ENCODE data around the gene SRP9. TPM values are rescaled to one million over a fixed set of nuclear protein-coding genes. Genes with fewer than 3 reads are reported as not detected.
A peak's percentile ranks its signal among the peaks of the same experiment; 100 is the strongest.
"Not testable (repeated sequence)": the region's sequence is repeated elsewhere in the genome, so short reads cannot be mapped to it uniquely, and the experiment has no call there.

Gene SRP9
- total RNA-seq, 1 donor from 2014 or later = 313 TPM

GRCh38 chr1:225757927-225758656 is 19.5 kb upstream of the SRP9 start:
- H3K27me3 Mint-ChIP-seq = no peaks in the 10 kb centered on the region
- peak overlapping the region; percentile 35 for H3K27ac Mint-ChIP-seq
- H3K4me3 Mint-ChIP-seq = peak overlapping the region; percentile 46
- no peak for DNase-seq (ENCODE audit: extremely low spot score, unreplicated experiment)
- TF ChIP-seq CTCF (conservative IDR thresholded peaks at IDR 0.05) = no peak
- no peaks in the 10 kb centered on the region for H3K36me3 Mint-ChIP-seq
- peaks cover 39% of the 10 kb centered on the region for H3K4me1 Mint-ChIP-seq (ENCODE audit: unreplicated experiment)
- H3K9me3 Mint-ChIP-seq = no peaks in the 10 kb centered on the region

GRCh38 chr1:225759972-225760371 is 17.7 kb upstream of the SRP9 start:
- H3K36me3 Mint-ChIP-seq; H3K27me3 Mint-ChIP-seq; DNase-seq (ENCODE audit: extremely low spot score, unreplicated experiment); H3K4me3 Mint-ChIP-seq; H3K27ac Mint-ChIP-seq; H3K9me3 Mint-ChIP-seq: not testable (repeated sequence)
- peaks cover 45% of the 10 kb centered on the region for H3K4me1 Mint-ChIP-seq (ENCODE audit: unreplicated experiment)

GRCh38 chr1:225760531-225760930 is 17.1 kb upstream of the SRP9 start:
- H3K27ac Mint-ChIP-seq = no peak overlapping the region
- peaks cover 40% of the 10 kb centered on the region for H3K4me1 Mint-ChIP-seq (ENCODE audit: unreplicated experiment)
- no peaks in the 10 kb centered on the region for H3K9me3 Mint-ChIP-seq
- H3K36me3 Mint-ChIP-seq = no peaks in the 10 kb centered on the region
- TF ChIP-seq CTCF (conservative IDR thresholded peaks at IDR 0.05) = no peak
- no peaks in the 10 kb centered on the region for H3K27me3 Mint-ChIP-seq
- DNase-seq (ENCODE audit: extremely low spot score, unreplicated experiment) = no peak
- no peak overlapping the region for H3K4me3 Mint-ChIP-seq

GRCh38 chr1:225761395-225761794 is 16.2 kb upstream of the SRP9 start:
- not testable (repeated sequence) for DNase-seq (ENCODE audit: extremely low spot score, unreplicated experiment); H3K36me3 Mint-ChIP-seq; H3K27me3 Mint-ChIP-seq; H3K9me3 Mint-ChIP-seq; H3K27ac Mint-ChIP-seq; H3K4me3 Mint-ChIP-seq
- peaks cover 36% of the 10 kb centered on the region for H3K4me1 Mint-ChIP-seq (ENCODE audit: unreplicated experiment)

GRCh38 chr1:225762002-225762441 is 15.6 kb upstream of the SRP9 start:
- DNase-seq (ENCODE audit: extremely low spot score, unreplicated experiment) = no peak
- H3K4me3 Mint-ChIP-seq = no peak overlapping the region
- peaks cover 3% of the 10 kb centered on the region for H3K36me3 Mint-ChIP-seq
- peaks cover 40% of the 10 kb centered on the region for H3K4me1 Mint-ChIP-seq (ENCODE audit: unreplicated experiment)
- peak overlapping the region; percentile 82 for H3K27ac Mint-ChIP-seq
- H3K27me3 Mint-ChIP-seq = no peaks in the 10 kb centered on the region
- TF ChIP-seq CTCF (conservative IDR thresholded peaks at IDR 0.05) = no peak
- no peaks in the 10 kb centered on the region for H3K9me3 Mint-ChIP-seq

- H3K4me1 Mint-ChIP-seq (ENCODE audit: unreplicated experiment) = peaks cover 44% of the 10 kb centered on the region
- H3K27ac Mint-ChIP-seq = peak overlapping the region; percentile 82
- DNase-seq (ENCODE audit: extremely low spot score, unreplicated experiment) = no peak
- H3K4me3 Mint-ChIP-seq = peak overlapping the region; percentile 56
- H3K9me3 Mint-ChIP-seq = no peaks in the 10 kb centered on the region
- no peaks in the 10 kb centered on the region for H3K27me3 Mint-ChIP-seq
- TF ChIP-seq CTCF (conservative IDR thresholded peaks at IDR 0.05) = no peak
- peaks cover 3% of the 10 kb centered on the region for H3K36me3 Mint-ChIP-seq
Observed at GRCh38 chr1:225762444-225762843, 15.2 kb upstream of the SRP9 start.

All from type B pancreatic cell (in vitro differentiated cells).